ENCODE measurements around the gene VRK3. TPM values are rescaled to one million over a fixed set of nuclear protein-coding genes. Genes with fewer than 3 reads are reported as not detected.

VRK3 gene
- total and polyA plus RNA-seq, 11 donors, result 9.9 to 33.7 (median 23.1) TPM

- H3K27me3 ChIP-seq, result no peaks in the 10 kb centered on the region
- H3K4me3 ChIP-seq, result no peak overlapping the region
- TF ChIP-seq POLR2A (IDR thresholded peaks at IDR 0.05) (no peak), CTCF (IDR thresholded peaks at IDR 0.05) (no peak)
- DNase-seq, result no peak
- H3K36me3 ChIP-seq, result peaks cover 0 to 14% (median 9%) of the 10 kb centered on the region in 9 donors
- peak overlapping the region in 4 of 12 donors; percentile 91 to 98 (median 95) for H3K27ac ChIP-seq
- no peak for ATAC-seq
- H3K9me3 ChIP-seq, result no peaks in the 10 kb centered on the region
- H3K4me1 ChIP-seq, result peaks cover 0 to 29% (median 18%) of the 10 kb centered on the region in 12 donors
- intact Hi-C loops (cut with DNase I), result loop anchor here in 1 of 10 donors (10.0 kb wide), 1 partner anchor 203 kb away; no protein-coding TSS in a partner anchor
- 91 to 97% (median 95%) methylated on average over 7 of the region's 7 CpGs for WGBS, 4 donors
Observed at GRCh38 chr19:49931293-49932040, 93.7 kb downstream of the VRK3 start.

GRCh38 chr19:49930483-49931011, 94.6 kb downstream of the VRK3 start:
- DNase-seq, result peak in 4 of 5 donors; percentile 53 to 63 (median 60)
- H3K36me3 ChIP-seq, result peaks cover 0 to 21% (median 16%) of the 10 kb centered on the region in 9 donors
- H3K27me3 ChIP-seq, result no peaks in the 10 kb centered on the region
- no peaks in the 10 kb centered on the region for H3K9me3 ChIP-seq
- peak overlapping the region in 9 of 12 donors; percentile 73 to 99 (median 88) for H3K4me3 ChIP-seq
- H3K4me1 ChIP-seq, result peaks cover 0 to 31% (median 19%) of the 10 kb centered on the region in 12 donors
- TF ChIP-seq POLR2A (IDR thresholded peaks at IDR 0.05), result no peak
- no peak for TF ChIP-seq CTCF (IDR thresholded peaks at IDR 0.05)
- 43 to 61% (median 53%) methylated on average over 15 of the region's 15 CpGs for WGBS, 4 donors
- intact Hi-C loops (cut with DNase I), result loop anchor here in 1 of 10 donors (10.0 kb wide), 1 partner anchor 204 kb away; no protein-coding TSS in a partner anchor
- H3K27ac ChIP-seq, result peak overlapping the region in 11 of 12 donors; percentile 89 to 98 (median 94)
- ATAC-seq, result peak in 2 of 4 donors; percentile 5 to 12

DNA sequence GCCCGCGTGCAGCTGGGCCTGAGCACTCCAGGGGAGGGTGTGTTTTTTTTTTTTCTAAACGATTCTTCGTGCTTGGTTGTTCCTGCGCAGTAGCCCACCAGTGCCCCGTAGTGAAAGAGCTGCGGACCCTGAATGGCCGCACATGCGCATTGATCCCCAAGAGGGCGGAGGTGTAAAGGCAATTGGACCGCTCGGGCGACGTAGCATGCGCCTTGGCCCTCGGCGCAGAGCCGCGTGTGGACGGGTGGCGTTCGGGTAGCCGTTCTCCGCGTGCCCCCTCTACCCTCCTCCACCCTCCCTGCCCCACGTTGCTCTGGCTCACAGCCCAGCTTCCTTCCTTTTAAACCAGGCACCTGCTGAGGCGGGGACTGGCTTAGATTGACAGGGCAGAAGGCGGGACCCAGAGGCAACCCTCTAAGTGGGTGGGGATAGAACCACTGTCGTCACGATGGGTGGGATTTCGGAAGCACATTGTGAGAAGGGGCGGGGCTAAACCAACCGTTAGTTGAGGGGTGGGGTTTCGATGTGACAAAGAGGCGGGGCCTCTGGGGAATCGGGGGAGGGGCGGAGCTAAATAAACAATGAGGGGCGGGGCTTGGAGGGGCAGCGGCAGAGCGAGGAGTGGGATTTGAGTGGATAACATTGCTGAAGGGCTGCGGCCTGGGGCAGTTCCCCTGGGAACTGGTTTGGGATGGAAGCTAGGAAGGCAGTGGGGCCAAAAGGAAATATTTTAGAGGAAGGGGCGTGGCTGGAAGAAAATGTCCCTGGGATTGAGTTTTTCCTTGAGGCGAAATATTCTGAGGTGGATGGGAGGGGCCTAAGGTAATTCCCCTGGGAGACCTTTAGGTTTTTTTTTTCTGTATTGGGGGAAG, 95.3 kb downstream of the VRK3 start:
- TF ChIP-seq POLR2A (IDR thresholded peaks at IDR 0.05) (no peak), CTCF (IDR thresholded peaks at IDR 0.05) (peak in 3 of 12 donors; percentile 5 to 15 (median 5))
- H3K27me3 ChIP-seq, result no peaks in the 10 kb centered on the region
- peak; percentile 94 to 97 (median 95) for DNase-seq
- H3K36me3 ChIP-seq, result peaks cover 0 to 28% (median 20%) of the 10 kb centered on the region in 9 donors
- ATAC-seq, result peak; percentile 91 to 96 (median 92)
- H3K4me1 ChIP-seq, result peaks cover 0 to 38% (median 23%) of the 10 kb centered on the region in 12 donors
- no peaks in the 10 kb centered on the region for H3K9me3 ChIP-seq
- WGBS, 4 donors, result 3% methylated on average over 39 to 43 of the region's 43 CpGs
- H3K27ac ChIP-seq, result peak overlapping the region; percentile 87 to 98 (median 94)
- intact Hi-C loops (cut with DNase I), result loop anchor here in 2 of 10 donors (5.0 to 10.0 kb wide), 2 partner anchors 53 to 205 kb away; partner anchors contain the start of genes AKT1S1 (in 1 of the 2) and TBC1D17 (in 1 of the 2)
- peak overlapping the region; percentile 54 to 99 (median 87) for H3K4me3 ChIP-seq
